Measurements from ENCODE around the gene EME2.

EME2 gene

DNA sequence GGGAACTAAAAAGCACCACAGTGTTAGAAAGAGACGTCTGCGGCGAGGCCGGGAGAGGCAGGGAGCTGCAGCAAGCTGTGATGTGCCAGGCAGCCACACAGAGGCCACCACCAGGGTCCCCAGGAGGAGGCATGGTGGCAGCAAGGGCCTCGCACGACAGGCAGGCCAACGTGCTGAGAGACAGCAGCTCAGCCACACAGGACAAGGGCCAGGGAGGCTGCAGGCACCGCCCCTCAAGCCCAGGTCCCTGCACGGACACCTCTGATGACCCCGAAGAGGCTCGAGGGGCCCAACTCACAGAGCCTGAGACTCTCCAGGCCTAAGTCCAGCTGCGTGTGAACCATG lies 48.3 kb downstream of the EME2 start:
- DNase-seq: no peak

GRCh38 chr16:1821861-1822611 lies 49.4 kb downstream of the EME2 start:
- no peak for DNase-seq

- DNase-seq: no peak
Observed at GRCh38 chr16:1822801-1823200, 50.2 kb downstream of the EME2 start.

- no peak for DNase-seq
Observed at GRCh38 chr16:1823821-1824220, 51.2 kb downstream of the EME2 start.

- DNase-seq: no peak
Observed at GRCh38 chr16:1825381-1825863, 52.8 kb downstream of the EME2 start.

All from femur (tissue), 1 donor.